ENCODE results near the gene PCDHGA6.

- TF ChIP-seq SRF (IDR thresholded peaks at IDR 0.05; ENCODE audit: low read depth) (no peak), POLR2A (IDR thresholded peaks at IDR 0.05; ENCODE audit: borderline replicate concordance, extremely low read depth, insufficient read depth, insufficient read length) (no peak), ZNF274 (IDR thresholded peaks at IDR 0.05; ENCODE audit: low read depth, low read length) (no peak), POLR2AphosphoS5 (IDR thresholded peaks at IDR 0.05; ENCODE audit: low read depth, low read length) (no peak), ATF3 (IDR thresholded peaks at IDR 0.05) (no peak), ZBTB33 (IDR thresholded peaks at IDR 0.05; ENCODE audit: extremely low read depth, insufficient replicate concordance, low read length) (no peak), SIN3A (IDR thresholded peaks at IDR 0.05; ENCODE audit: low read depth) (no peak), EZH2 (IDR thresholded peaks at IDR 0.05) (no peak), CBX3 (IDR thresholded peaks at IDR 0.05; ENCODE audit: low read depth) (no peak), RAD21 (IDR thresholded peaks at IDR 0.05; ENCODE audit: low read depth) (no peak)
- TF ChIP-seq, protein P1, sequence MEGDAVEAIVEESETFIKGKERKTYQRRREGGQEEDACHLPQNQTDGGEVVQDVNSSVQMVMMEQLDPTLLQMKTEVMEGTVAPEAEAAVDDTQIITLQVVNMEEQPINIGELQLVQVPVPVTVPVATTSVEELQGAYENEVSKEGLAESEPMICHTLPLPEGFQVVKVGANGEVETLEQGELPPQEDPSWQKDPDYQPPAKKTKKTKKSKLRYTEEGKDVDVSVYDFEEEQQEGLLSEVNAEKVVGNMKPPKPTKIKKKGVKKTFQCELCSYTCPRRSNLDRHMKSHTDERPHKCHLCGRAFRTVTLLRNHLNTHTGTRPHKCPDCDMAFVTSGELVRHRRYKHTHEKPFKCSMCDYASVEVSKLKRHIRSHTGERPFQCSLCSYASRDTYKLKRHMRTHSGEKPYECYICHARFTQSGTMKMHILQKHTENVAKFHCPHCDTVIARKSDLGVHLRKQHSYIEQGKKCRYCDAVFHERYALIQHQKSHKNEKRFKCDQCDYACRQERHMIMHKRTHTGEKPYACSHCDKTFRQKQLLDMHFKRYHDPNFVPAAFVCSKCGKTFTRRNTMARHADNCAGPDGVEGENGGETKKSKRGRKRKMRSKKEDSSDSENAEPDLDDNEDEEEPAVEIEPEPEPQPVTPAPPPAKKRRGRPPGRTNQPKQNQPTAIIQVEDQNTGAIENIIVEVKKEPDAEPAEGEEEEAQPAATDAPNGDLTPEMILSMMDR (IDR thresholded peaks at IDR 0.05 in 2 of 3, conservative IDR thresholded peaks at IDR 0.05 in 1 of 3; ENCODE audit: borderline replicate concordance in 1 of 3, insufficient read depth in 1 of 3, low read depth in 2 of 3, low read length in 2 of 3): no peak
- TF ChIP-seq, protein P2, sequence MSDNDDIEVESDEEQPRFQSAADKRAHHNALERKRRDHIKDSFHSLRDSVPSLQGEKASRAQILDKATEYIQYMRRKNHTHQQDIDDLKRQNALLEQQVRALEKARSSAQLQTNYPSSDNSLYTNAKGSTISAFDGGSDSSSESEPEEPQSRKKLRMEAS (IDR thresholded peaks at IDR 0.05): no peak
Observed at GRCh38 chr5:141383345-141383744, 9.7 kb downstream of the PCDHGA6 start.
